ENCODE data around the gene EPHA5.

EPHA5 gene

GRCh38 chr4:65498606-65499005 lies 171.7 kb downstream of the EPHA5 start:
- Histone ChIP-seq H3K4me3 (replicated peaks; ENCODE audit: insufficient read depth, low read length) (no peak overlapping the region), H3K27ac (replicated peaks) (no peak overlapping the region), H3K27me3 (ENCODE audit: insufficient read depth, poor library complexity, severe bottlenecking) (no peaks in the 10 kb centered on the region)
- no peak for TF ChIP-seq GABPA (IDR thresholded peaks at IDR 0.05; ENCODE audit: low read depth)
- no peak for TF ChIP-seq REST (IDR thresholded peaks at IDR 0.05; ENCODE audit: insufficient replicate concordance, low read depth)
- TF ChIP-seq SPI1 (IDR thresholded peaks at IDR 0.05; ENCODE audit: borderline replicate concordance, low read depth) = no peak
- no peak for TF ChIP-seq CTCF (IDR thresholded peaks at IDR 0.05; ENCODE audit: insufficient read depth, low read length)
- no peak for TF ChIP-seq POLR2AphosphoS5 (IDR thresholded peaks at IDR 0.05; ENCODE audit: low read depth)
- no peak for DNase-seq (ENCODE audit: low read depth in 1 of 2, low spot score in 1 of 2)

GRCh38 chr4:65495439-65495838 lies 174.8 kb downstream of the EPHA5 start:
- no peak for TF ChIP-seq REST (IDR thresholded peaks at IDR 0.05; ENCODE audit: insufficient replicate concordance, low read depth)
- TF ChIP-seq CTCF (IDR thresholded peaks at IDR 0.05; ENCODE audit: insufficient read depth, low read length) = no peak
- TF ChIP-seq POLR2AphosphoS5 (IDR thresholded peaks at IDR 0.05; ENCODE audit: low read depth) = no peak
- no peak for TF ChIP-seq SPI1 (IDR thresholded peaks at IDR 0.05; ENCODE audit: borderline replicate concordance, low read depth)
- no peak for TF ChIP-seq GABPA (IDR thresholded peaks at IDR 0.05; ENCODE audit: low read depth)
- Histone ChIP-seq H3K27ac (replicated peaks) (no peak overlapping the region), H3K4me3 (replicated peaks; ENCODE audit: insufficient read depth, low read length) (no peak overlapping the region), H3K27me3 (ENCODE audit: insufficient read depth, poor library complexity, severe bottlenecking) (no peaks in the 10 kb centered on the region)
- DNase-seq (ENCODE audit: low read depth in 1 of 2, low spot score in 1 of 2) = no peak

GRCh38 chr4:65482410-65482809 lies 187.9 kb downstream of the EPHA5 start:
- H3K27ac ChIP-seq (replicated peaks) = no peak overlapping the region

More at GRCh38 chr4:65482410-65482809, 187.9 kb downstream of the EPHA5 start:
- TF ChIP-seq POLR2AphosphoS5 (IDR thresholded peaks at IDR 0.05; ENCODE audit: low read depth) (no peak), SPI1 (IDR thresholded peaks at IDR 0.05; ENCODE audit: borderline replicate concordance, low read depth) (no peak), CTCF (IDR thresholded peaks at IDR 0.05; ENCODE audit: insufficient read depth, low read length) (no peak), GABPA (IDR thresholded peaks at IDR 0.05; ENCODE audit: low read depth) (no peak), REST (IDR thresholded peaks at IDR 0.05; ENCODE audit: insufficient replicate concordance, low read depth) (no peak)
- no peak for DNase-seq (ENCODE audit: low read depth in 1 of 2, low spot score in 1 of 2)
- H3K4me3 ChIP-seq (replicated peaks; ENCODE audit: insufficient read depth, low read length) = no peak overlapping the region
- no peaks in the 10 kb centered on the region for H3K27me3 ChIP-seq (ENCODE audit: insufficient read depth, poor library complexity, severe bottlenecking)
